NB4 (cell line): ENCODE data around the gene PCSK6.

Experiments
- DNase-seq: peaks from one replicate; pipeline ENCODE4 v3.0.0; 2010; ENCODE audit warnings: low read depth
- H3K4me3 ChIP-seq: one replicate; pipeline ENCODE4 v1.5.1; 2011; ENCODE audit warnings: mild to moderate bottlenecking, low read depth, low read length, moderate library complexity
- CTCF ChIP-seq: IDR thresholded peaks from one replicate; pipeline ENCODE4 v1.5.1; 2012; ENCODE audit warnings: low read depth, low read length
- MYC ChIP-seq: IDR thresholded peaks from 2 replicates; pipeline ENCODE4 v1.6.1; 2011; ENCODE audit warnings: low read depth, low read length
- POLR2A ChIP-seq: IDR thresholded peaks from 2 replicates; pipeline ENCODE4 v1.6.1; 2011; ENCODE audit warnings: mild to moderate bottlenecking; ENCODE audit not compliant: insufficient read length; ENCODE audit errors: extremely low read depth
- TF ChIP-seq, protein P1 (sequence below): IDR thresholded peaks from 2 replicates; pipeline ENCODE4 v1.6.1; 2011; ENCODE audit warnings: low read depth, low read length

The PCSK6 gene

DNA sequence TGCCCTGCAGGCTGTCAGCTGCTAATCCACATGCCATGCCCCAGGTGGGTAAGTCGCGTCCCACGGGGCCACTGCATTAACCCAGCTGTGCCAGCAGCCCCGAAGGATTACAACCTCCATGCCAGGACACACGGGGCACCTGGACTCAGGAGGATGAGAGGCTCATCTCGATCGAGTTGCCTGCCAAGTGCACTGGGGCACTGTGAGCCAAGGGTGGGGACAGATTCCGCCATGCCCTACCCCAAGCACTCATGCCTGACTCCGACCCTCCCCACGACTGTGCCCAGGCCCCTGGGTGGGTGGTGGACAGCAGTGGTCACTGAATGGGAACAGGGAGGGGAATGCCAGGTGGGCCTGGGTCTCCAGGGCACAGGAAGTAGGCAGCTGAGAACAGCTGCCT is 173.8 kb downstream of the PCSK6 start:
- no peak overlapping the region for H3K4me3 ChIP-seq
- DNase-seq = no peak
- TF ChIP-seq, protein P1, sequence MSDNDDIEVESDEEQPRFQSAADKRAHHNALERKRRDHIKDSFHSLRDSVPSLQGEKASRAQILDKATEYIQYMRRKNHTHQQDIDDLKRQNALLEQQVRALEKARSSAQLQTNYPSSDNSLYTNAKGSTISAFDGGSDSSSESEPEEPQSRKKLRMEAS = no peak
- TF ChIP-seq MYC = no peak
- TF ChIP-seq POLR2A = no peak
- no peak for TF ChIP-seq CTCF

- no peak overlapping the region for H3K4me3 ChIP-seq
- DNase-seq = no peak
- TF ChIP-seq POLR2A (no peak), CTCF (no peak), MYC (no peak)
- TF ChIP-seq, protein P1 = no peak
These were observed 175.0 kb downstream of the PCSK6 start for GRCh38 chr15:101314336-101315125.

- no peak for TF ChIP-seq POLR2A
- TF ChIP-seq, protein P1 = no peak
- TF ChIP-seq MYC = no peak
- no peak for TF ChIP-seq CTCF
- no peak for DNase-seq
- no peak overlapping the region for H3K4me3 ChIP-seq
These were observed 176.3 kb downstream of the PCSK6 start for GRCh38 chr15:101313041-101313761.

DNA sequence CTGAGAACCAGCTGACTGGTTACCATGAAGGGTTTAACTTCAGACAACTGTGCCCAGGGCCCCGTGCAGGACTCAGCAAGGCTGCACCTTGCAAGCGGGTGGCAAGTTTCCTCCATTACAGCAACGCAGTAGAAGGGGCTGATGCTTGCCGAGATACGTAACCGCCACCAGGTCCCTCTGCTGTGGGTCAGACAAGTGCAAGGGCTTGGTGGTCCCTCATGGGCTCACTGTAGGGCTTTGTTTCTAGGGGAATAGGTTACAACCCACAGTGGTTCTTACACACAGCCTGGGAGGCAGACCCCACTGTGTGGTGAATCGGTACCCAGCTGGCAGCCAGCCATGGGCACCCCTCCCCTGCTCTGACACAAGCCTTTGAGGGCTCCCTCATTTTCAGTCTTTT is 179.0 kb downstream of the PCSK6 start:
- no peak for TF ChIP-seq POLR2A
- no peak for TF ChIP-seq CTCF
- TF ChIP-seq MYC = no peak
- TF ChIP-seq, protein P1 = no peak
- no peak for DNase-seq
- no peak overlapping the region for H3K4me3 ChIP-seq

GRCh38 chr15:101310161-101310480 is 179.4 kb downstream of the PCSK6 start:
- DNase-seq = no peak
- no peak for TF ChIP-seq POLR2A
- TF ChIP-seq, protein P1 = no peak
- TF ChIP-seq MYC = no peak
- TF ChIP-seq CTCF = no peak
- H3K4me3 ChIP-seq = no peak overlapping the region
